ENCODE results near the gene CFAP119.

Gene CFAP119

GRCh38 chr16:30737794-30738648 lies 23.8 kb downstream of the CFAP119 start:
- DNase-seq = no peak

GRCh38 chr16:30736995-30737793 lies 24.7 kb downstream of the CFAP119 start:
- DNase-seq = no peak

GRCh38 chr16:30731411-30731810 lies 30.5 kb downstream of the CFAP119 start:
- no peak for DNase-seq

GRCh38 chr16:30728899-30729672 lies 32.8 kb downstream of the CFAP119 start:
- DNase-seq = no peak

- DNase-seq = no peak
Measured at GRCh38 chr16:30728321-30728720, 33.5 kb downstream of the CFAP119 start.

- DNase-seq = no peak
Measured at GRCh38 chr16:30725418-30725792, 36.5 kb downstream of the CFAP119 start.

GRCh38 chr16:30724641-30725417 lies 37.0 kb downstream of the CFAP119 start:
- no peak for DNase-seq

- no peak for DNase-seq
Measured at GRCh38 chr16:30723725-30724355, 38.0 kb downstream of the CFAP119 start.

GRCh38 chr16:30722916-30723315 lies 38.9 kb downstream of the CFAP119 start:
- DNase-seq = no peak

- DNase-seq = no peak
Measured at GRCh38 chr16:30722443-30722842, 39.4 kb downstream of the CFAP119 start.

GRCh38 chr16:30721606-30722005 lies 40.3 kb downstream of the CFAP119 start:
- no peak for DNase-seq

GRCh38 chr16:30721167-30721566 lies 40.7 kb downstream of the CFAP119 start:
- DNase-seq = no peak

GRCh38 chr16:30720694-30721093 lies 41.2 kb downstream of the CFAP119 start:
- no peak for DNase-seq

GRCh38 chr16:30720086-30720485 lies 41.8 kb downstream of the CFAP119 start:
- no peak for DNase-seq

GRCh38 chr16:30715750-30716445 lies 46.0 kb downstream of the CFAP119 start:
- DNase-seq = peak; percentile 44

GRCh38 chr16:30711712-30712111 lies 50.1 kb downstream of the CFAP119 start:
- DNase-seq = no peak

GRCh38 chr16:30710971-30711370 lies 50.9 kb downstream of the CFAP119 start:
- DNase-seq = no peak

Data from activated CD8-positive, alpha-beta memory T cell treated with anti-CD3 and anti-CD28 coated beads, Interleukin-2, amount 50 U/mL, for 4 hours (primary cell).